Measurements from ENCODE around the gene DHRS3. TPM values are rescaled to one million over a fixed set of nuclear protein-coding genes. Genes with fewer than 3 reads are reported as not detected.

Gene DHRS3
- total and polyA plus RNA-seq, 2 of the 13 experiments (the other 11 are each of a cell fraction or from before 2014, with no cell fraction given), result 48.5 to 90.5 TPM

GRCh38 chr1:12556368-12556930, 61.6 kb downstream of the DHRS3 start (continued):
- no peak for TF ChIP-seq ZNF569 (CRISPR knock-in tag; IDR thresholded peaks at IDR 0.05; ENCODE audit: borderline replicate concordance)
- TF ChIP-seq ARID2 (CRISPR knock-in tag; IDR thresholded peaks at IDR 0.05; ENCODE audit: borderline replicate concordance), result no peak
- TF ChIP-seq NFE2 (CRISPR knock-in tag; IDR thresholded peaks at IDR 0.05), result no peak
- TF ChIP-seq, protein P1, sequence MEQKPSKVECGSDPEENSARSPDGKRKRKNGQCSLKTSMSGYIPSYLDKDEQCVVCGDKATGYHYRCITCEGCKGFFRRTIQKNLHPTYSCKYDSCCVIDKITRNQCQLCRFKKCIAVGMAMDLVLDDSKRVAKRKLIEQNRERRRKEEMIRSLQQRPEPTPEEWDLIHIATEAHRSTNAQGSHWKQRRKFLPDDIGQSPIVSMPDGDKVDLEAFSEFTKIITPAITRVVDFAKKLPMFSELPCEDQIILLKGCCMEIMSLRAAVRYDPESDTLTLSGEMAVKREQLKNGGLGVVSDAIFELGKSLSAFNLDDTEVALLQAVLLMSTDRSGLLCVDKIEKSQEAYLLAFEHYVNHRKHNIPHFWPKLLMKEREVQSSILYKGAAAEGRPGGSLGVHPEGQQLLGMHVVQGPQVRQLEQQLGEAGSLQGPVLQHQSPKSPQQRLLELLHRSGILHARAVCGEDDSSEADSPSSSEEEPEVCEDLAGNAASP (CRISPR knock-in tag; IDR thresholded peaks at IDR 0.05; ENCODE audit: borderline replicate concordance), result peak; percentile 60; the same call in 1 of the 2 replicates
- TF ChIP-seq TOPORS (CRISPR knock-in tag; IDR thresholded peaks at IDR 0.05), result no peak
- no peak for TF ChIP-seq ZNF343 (CRISPR knock-in tag; IDR thresholded peaks at IDR 0.05)
- no peak for TF ChIP-seq TAF15 (IDR thresholded peaks at IDR 0.05; ENCODE audit: low read depth, low read length, poor library complexity, severe bottlenecking)
- no peak for TF ChIP-seq SNRNP70 (IDR thresholded peaks at IDR 0.05; ENCODE audit: low read depth, low read length)
- TF ChIP-seq MED1 (CRISPR knock-in tag; IDR thresholded peaks at IDR 0.05), result no peak

DNA sequence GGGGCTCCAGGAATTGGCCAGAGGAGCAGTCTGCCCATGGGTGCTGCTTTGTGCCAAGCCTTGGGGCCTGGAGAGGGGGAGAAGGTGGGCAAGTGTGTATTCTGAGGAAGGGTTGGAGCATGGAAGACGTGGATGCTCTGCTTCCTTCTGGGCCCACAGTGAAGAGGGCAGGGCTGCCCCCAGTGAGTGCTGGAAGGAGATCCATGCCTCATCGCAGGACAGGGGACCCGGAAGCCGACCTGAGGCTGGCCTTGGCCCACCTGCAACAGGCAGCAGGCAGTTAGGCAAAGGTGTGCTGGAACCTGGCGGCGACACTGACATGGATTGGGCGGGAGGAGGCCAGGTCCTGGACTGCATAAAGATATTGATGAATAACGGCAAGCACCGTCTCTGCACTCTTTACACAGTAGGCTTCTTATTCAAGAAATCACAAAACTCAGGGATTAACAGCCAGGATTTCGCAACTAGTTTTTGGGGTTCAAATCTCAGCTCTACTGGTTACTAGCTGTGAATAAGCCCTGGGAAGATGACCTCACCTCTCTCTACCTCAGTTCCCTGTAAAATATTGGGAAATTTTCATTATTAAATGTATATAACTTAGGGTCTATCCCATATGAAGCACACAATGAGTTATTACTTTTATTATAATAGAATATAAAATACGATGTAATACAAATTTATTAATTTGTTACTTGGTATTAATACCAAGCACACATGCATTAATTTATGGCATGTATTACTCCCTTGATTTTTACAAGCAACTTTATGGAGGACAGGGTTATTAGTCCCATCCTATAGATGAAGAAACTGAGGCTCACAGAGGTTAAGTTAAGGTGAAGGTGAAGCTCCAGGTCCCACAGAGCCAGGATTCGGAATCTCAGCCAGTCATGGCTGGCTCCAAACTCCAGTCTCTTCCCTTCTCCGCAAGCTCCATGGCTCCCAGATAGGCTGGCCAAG, 62.3 kb downstream of the DHRS3 start:
- no peak overlapping the region for H3K4me2 ChIP-seq (ENCODE audit: low read depth, low read length)
- no peak overlapping the region for H3K27ac ChIP-seq (ENCODE audit: extremely low read length, insufficient read depth, low read length)
- no peak overlapping the region for H2AFZ ChIP-seq (ENCODE audit: low read length)
- no peaks in the 10 kb centered on the region for H3K79me2 ChIP-seq (ENCODE audit: insufficient read depth, low read length)
- H3K4me3 ChIP-seq (replicated peaks in 1 of 3; ENCODE audit: insufficient read depth in 1 of 3, low read depth in 2 of 3, low read length in 3 of 3), result no peak overlapping the region
- no peaks in the 10 kb centered on the region for H3K36me3 ChIP-seq (replicated peaks in 1 of 2; ENCODE audit: control insufficient read depth in 1 of 2, insufficient read depth in 2 of 2, low read length in 2 of 2)
- no peaks in the 10 kb centered on the region for H4K20me1 ChIP-seq (ENCODE audit: insufficient read depth, low read length)
- 50% methylated on average over 13 of the region's 13 CpGs for WGBS (ENCODE audit: low lambda C conversion rate)
- BruUV-seq (replicated peaks), result no TSS peak
- ChIA-PET POLR2A (interaction anchor here (1.1 to 1.7 kb wide), 7 partner anchors 15 to 64 kb away, joined by 3 to 9 read pairs (median 6); no protein-coding TSS in a partner anchor), CTCF (ENCODE audit: low intra/inter-chr PET ratio, low total read pairs) (no interaction called here)
- ATAC-seq (no peak), DNase-seq (ENCODE audit: low spot score) (no peak), FAIRE-seq (no peak)
- H3K4me1 ChIP-seq (ENCODE audit: insufficient read depth, low read length), result peaks cover 77% of the 10 kb centered on the region
- in situ Hi-C loops (cut with HindIII; ENCODE audit: extremely low pct_ligation_motif_present, low pct_unique_long_range_greater_than_20kb) (no loop called here), intact Hi-C loops (cut with micrococcal nuclease; ENCODE audit: unreplicated experiment) (no loop called here)
- no peaks in the 10 kb centered on the region for H3K9me3 ChIP-seq (ENCODE audit: low read length)
- no peak overlapping the region for H3K9ac ChIP-seq (ENCODE audit: insufficient read depth, low read depth, low read length)
- peaks cover 0 to 12% of the 10 kb centered on the region in 2 experiments; a peak in 2 of 5 replicates for H3K27me3 ChIP-seq (ENCODE audit: control insufficient read depth in 1 of 2, insufficient read depth in 2 of 2, low read length in 2 of 2)
- TF ChIP-seq, protein P2, sequence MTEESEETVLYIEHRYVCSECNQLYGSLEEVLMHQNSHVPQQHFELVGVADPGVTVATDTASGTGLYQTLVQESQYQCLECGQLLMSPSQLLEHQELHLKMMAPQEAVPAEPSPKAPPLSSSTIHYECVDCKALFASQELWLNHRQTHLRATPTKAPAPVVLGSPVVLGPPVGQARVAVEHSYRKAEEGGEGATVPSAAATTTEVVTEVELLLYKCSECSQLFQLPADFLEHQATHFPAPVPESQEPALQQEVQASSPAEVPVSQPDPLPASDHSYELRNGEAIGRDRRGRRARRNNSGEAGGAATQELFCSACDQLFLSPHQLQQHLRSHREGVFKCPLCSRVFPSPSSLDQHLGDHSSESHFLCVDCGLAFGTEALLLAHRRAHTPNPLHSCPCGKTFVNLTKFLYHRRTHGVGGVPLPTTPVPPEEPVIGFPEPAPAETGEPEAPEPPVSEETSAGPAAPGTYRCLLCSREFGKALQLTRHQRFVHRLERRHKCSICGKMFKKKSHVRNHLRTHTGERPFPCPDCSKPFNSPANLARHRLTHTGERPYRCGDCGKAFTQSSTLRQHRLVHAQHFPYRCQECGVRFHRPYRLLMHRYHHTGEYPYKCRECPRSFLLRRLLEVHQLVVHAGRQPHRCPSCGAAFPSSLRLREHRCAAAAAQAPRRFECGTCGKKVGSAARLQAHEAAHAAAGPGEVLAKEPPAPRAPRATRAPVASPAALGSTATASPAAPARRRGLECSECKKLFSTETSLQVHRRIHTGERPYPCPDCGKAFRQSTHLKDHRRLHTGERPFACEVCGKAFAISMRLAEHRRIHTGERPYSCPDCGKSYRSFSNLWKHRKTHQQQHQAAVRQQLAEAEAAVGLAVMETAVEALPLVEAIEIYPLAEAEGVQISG (CRISPR knock-in tag; IDR thresholded peaks at IDR 0.05), result no peak
- TF ChIP-seq ZNF781 (CRISPR knock-in tag; IDR thresholded peaks at IDR 0.05; ENCODE audit: borderline replicate concordance, not compliant biosample characterization), result no peak
- no peak for TF ChIP-seq TCF7L2 (IDR thresholded peaks at IDR 0.05; ENCODE audit: low read depth, low read length)
- no peak for TF ChIP-seq SNAPC2 (CRISPR knock-in tag; IDR thresholded peaks at IDR 0.05)
- TF ChIP-seq, protein P1 (CRISPR knock-in tag; IDR thresholded peaks at IDR 0.05; ENCODE audit: borderline replicate concordance), result no peak
- no peak for TF ChIP-seq TOPORS (CRISPR knock-in tag; IDR thresholded peaks at IDR 0.05)
- no peak for TF ChIP-seq ZNF7 (CRISPR knock-in tag; IDR thresholded peaks at IDR 0.05)
- peak; percentile 49; the same call in 1 of the 2 replicates for TF ChIP-seq CEBPB (IDR thresholded peaks at IDR 0.05; ENCODE audit: borderline replicate concordance, low read depth, low read length)
